ENCODE measurements around the gene KCNB1. TPM values are rescaled to one million over a fixed set of nuclear protein-coding genes. Genes with fewer than 3 reads are reported as not detected.

KCNB1 gene
- total RNA-seq, 1 experiment from 2014 or later: 0.68 TPM

- Histone ChIP-seq H3K23me2 (ENCODE audit: insufficient read length, low read depth, low read length, poor library complexity, severe bottlenecking) (no peaks in the 10 kb centered on the region), H3K9me3 (ENCODE audit: control insufficient read depth, low read depth, low read length) (no peaks in the 10 kb centered on the region), H2AFZ (ENCODE audit: low read length) (no peak overlapping the region), H2BK20ac (ENCODE audit: low read depth, low read length, poor library complexity, severe bottlenecking) (no peak overlapping the region), H3K56ac (ENCODE audit: insufficient read length, low read depth, low read length) (no peak overlapping the region), H4K91ac (ENCODE audit: insufficient read length, low read depth, low read length) (no peak overlapping the region), H3K4me1 (ENCODE audit: insufficient read depth, low read length) (no peaks in the 10 kb centered on the region), H4K5ac (ENCODE audit: insufficient read length, low read depth, low read length) (no peak overlapping the region), H3T11ph (ENCODE audit: low read length) (no peak overlapping the region), H3K4me2 (ENCODE audit: insufficient read depth, insufficient read length, low read length) (no peak overlapping the region), H2BK15ac (ENCODE audit: low read depth, low read length) (no peak overlapping the region), H2BK5ac (ENCODE audit: insufficient read length, low read length) (no peak overlapping the region), H4K8ac (replicated peaks; ENCODE audit: insufficient read length, low read depth, low read length) (no peak overlapping the region), H3K18ac (ENCODE audit: insufficient read length, low read depth, low read length) (no peak overlapping the region), H3K27ac (ENCODE audit: insufficient read length, low read depth, low read length) (no peak overlapping the region), H3K4ac (ENCODE audit: low read depth, low read length) (no peak overlapping the region), H2BK120ac (ENCODE audit: low read depth, low read length, poor library complexity, severe bottlenecking) (no peak overlapping the region), H3K79me1 (ENCODE audit: insufficient read depth, low read depth, low read length, poor library complexity, severe bottlenecking) (no peaks in the 10 kb centered on the region), H3K23ac (ENCODE audit: insufficient read length, low read depth, low read length) (no peak overlapping the region), H3K79me2 (ENCODE audit: insufficient read depth, low read length) (no peaks in the 10 kb centered on the region), H2BK12ac (ENCODE audit: insufficient read length, low read depth, low read length) (no peak overlapping the region), H3K14ac (ENCODE audit: insufficient read depth, low read length) (no peak overlapping the region), H3K27me3 (ENCODE audit: insufficient read depth, low read length) (no peaks in the 10 kb centered on the region), H2AK5ac (ENCODE audit: insufficient read length, low read length) (no peak overlapping the region), H3K9ac (ENCODE audit: extremely low read depth, insufficient read length, low read length) (no peak overlapping the region), H4K20me1 (ENCODE audit: control insufficient read depth, insufficient read depth, insufficient read length) (no peaks in the 10 kb centered on the region)
- TF ChIP-seq CTCF (conservative IDR thresholded peaks at IDR 0.05): no peak
- DNase-seq: no peak
- WGBS (ENCODE audit: extremely low coverage, insufficient read length, low lambda C conversion rate): no CpG with 5 or more reads among the region's 1 CpG
- Mint-ChIP-seq H3K4me3 (no peak overlapping the region), H3K4me1 (peaks cover 4 to 12% of the 10 kb centered on the region in 2 experiments; a peak in 3 of 4 replicates), H3K9me3 (no peaks in the 10 kb centered on the region), H3K27ac (no peak overlapping the region), H3K36me3 (ENCODE audit: insufficient read depth in 1 of 3, low read depth in 3 of 3) (no peaks in the 10 kb centered on the region), H3K27me3 (ENCODE audit: low read depth) (peaks cover 1% of the 10 kb centered on the region)
Measured at GRCh38 chr20:49349078-49349477, 133.4 kb downstream of the KCNB1 start.

Data from H9 (cell line).